Measurements from ENCODE around the gene MAPRE2.
"Not testable (repeated sequence)": the region's sequence is repeated elsewhere in the genome, so short reads cannot be mapped to it uniquely, and the experiment has no call there.

MAPRE2 gene

GRCh38 chr18:35144698-35145097 lies 103.5 kb downstream of the MAPRE2 start:
- DNase-seq (ENCODE audit: low read depth in 3 of 3, low spot score in 1 of 3), result no peak

- DNase-seq (ENCODE audit: low read depth in 3 of 3, low spot score in 1 of 3), result not testable (repeated sequence)
These were observed 109.0 kb downstream of the MAPRE2 start for GRCh38 chr18:35150195-35150594.

- DNase-seq (ENCODE audit: low read depth in 3 of 3, low spot score in 1 of 3), result no peak
These were observed 112.5 kb downstream of the MAPRE2 start for GRCh38 chr18:35153609-35154272.

- DNase-seq (ENCODE audit: low read depth in 3 of 3, low spot score in 1 of 3), result no peak
These were observed 114.3 kb downstream of the MAPRE2 start for GRCh38 chr18:35155398-35156117.

- no peak for DNase-seq (ENCODE audit: low read depth in 3 of 3, low spot score in 1 of 3)
These were observed 116.0 kb downstream of the MAPRE2 start for GRCh38 chr18:35157181-35157580.

- no peak for DNase-seq (ENCODE audit: low read depth in 3 of 3, low spot score in 1 of 3)
These were observed 117.7 kb downstream of the MAPRE2 start for GRCh38 chr18:35158728-35159450.

GRCh38 chr18:35159782-35160181 lies 118.6 kb downstream of the MAPRE2 start:
- DNase-seq (ENCODE audit: low read depth in 3 of 3, low spot score in 1 of 3), result no peak

GRCh38 chr18:35161485-35161884 lies 120.3 kb downstream of the MAPRE2 start:
- no peak for DNase-seq (ENCODE audit: low read depth in 3 of 3, low spot score in 1 of 3)

- no peak for DNase-seq (ENCODE audit: low read depth in 3 of 3, low spot score in 1 of 3)
These were observed 120.7 kb downstream of the MAPRE2 start for GRCh38 chr18:35161934-35162333.

- no peak for DNase-seq (ENCODE audit: low read depth in 3 of 3, low spot score in 1 of 3)
These were observed 121.9 kb downstream of the MAPRE2 start for GRCh38 chr18:35163014-35163539.

- DNase-seq (ENCODE audit: low read depth in 3 of 3, low spot score in 1 of 3), result no peak
These were observed 122.5 kb downstream of the MAPRE2 start for GRCh38 chr18:35163721-35164120.

- no peak for DNase-seq (ENCODE audit: low read depth in 3 of 3, low spot score in 1 of 3)
These were observed 122.9 kb downstream of the MAPRE2 start for GRCh38 chr18:35164133-35164532.

GRCh38 chr18:35167332-35167731 lies 126.1 kb downstream of the MAPRE2 start:
- DNase-seq (ENCODE audit: low read depth in 3 of 3, low spot score in 1 of 3), result no peak

GRCh38 chr18:35167857-35168256 lies 126.6 kb downstream of the MAPRE2 start:
- DNase-seq (ENCODE audit: low read depth in 3 of 3, low spot score in 1 of 3), result no peak

- not testable (repeated sequence) for DNase-seq (ENCODE audit: low read depth in 3 of 3, low spot score in 1 of 3)
These were observed 129.1 kb downstream of the MAPRE2 start for GRCh38 chr18:35170323-35170722.

- no peak for DNase-seq (ENCODE audit: low read depth in 3 of 3, low spot score in 1 of 3)
These were observed 130.2 kb downstream of the MAPRE2 start for GRCh38 chr18:35171315-35171987.

GRCh38 chr18:35172009-35172408 lies 130.8 kb downstream of the MAPRE2 start:
- no peak for DNase-seq (ENCODE audit: low read depth in 3 of 3, low spot score in 1 of 3)

- DNase-seq (ENCODE audit: low read depth in 3 of 3, low spot score in 1 of 3), result no peak
These were observed 131.3 kb downstream of the MAPRE2 start for GRCh38 chr18:35172451-35173035.

- no peak for DNase-seq (ENCODE audit: low read depth in 3 of 3, low spot score in 1 of 3)
These were observed 133.0 kb downstream of the MAPRE2 start for GRCh38 chr18:35174093-35174731.

GRCh38 chr18:35174745-35175144 lies 133.5 kb downstream of the MAPRE2 start:
- DNase-seq (ENCODE audit: low read depth in 3 of 3, low spot score in 1 of 3), result no peak

Measured in stimulated activated CD4-positive, alpha-beta T cell treated with anti-CD3 and anti-CD28 coated beads, TNF-alpha, amount 100 ng/mL, for 1 hour (primary cell).